D721Med (cell line): Measurements from ENCODE around the gene PGM1.
A peak's percentile ranks its signal among the peaks of the same experiment; 100 is the strongest.

Source experiments
- DNase-seq: peaks from one replicate; pipeline ENCODE4 v3.0.0; 2011; ENCODE audit warnings: low spot score; ENCODE audit not compliant: insufficient read length
- FAIRE-seq: peaks from 2 replicates; lab custom pipeline; 2011; peaks lifted over from hg19 to GRCh38; lab: Jason Lieb, UNC
- TF ChIP-seq, protein P1 (sequence below): IDR thresholded peaks from 2 replicates; pipeline ENCODE4 v1.5.1; 2012; ENCODE audit warnings: mild to moderate bottlenecking, control low read depth; ENCODE audit not compliant: insufficient read depth; ENCODE audit errors: missing control alignments

Gene PGM1

DNA sequence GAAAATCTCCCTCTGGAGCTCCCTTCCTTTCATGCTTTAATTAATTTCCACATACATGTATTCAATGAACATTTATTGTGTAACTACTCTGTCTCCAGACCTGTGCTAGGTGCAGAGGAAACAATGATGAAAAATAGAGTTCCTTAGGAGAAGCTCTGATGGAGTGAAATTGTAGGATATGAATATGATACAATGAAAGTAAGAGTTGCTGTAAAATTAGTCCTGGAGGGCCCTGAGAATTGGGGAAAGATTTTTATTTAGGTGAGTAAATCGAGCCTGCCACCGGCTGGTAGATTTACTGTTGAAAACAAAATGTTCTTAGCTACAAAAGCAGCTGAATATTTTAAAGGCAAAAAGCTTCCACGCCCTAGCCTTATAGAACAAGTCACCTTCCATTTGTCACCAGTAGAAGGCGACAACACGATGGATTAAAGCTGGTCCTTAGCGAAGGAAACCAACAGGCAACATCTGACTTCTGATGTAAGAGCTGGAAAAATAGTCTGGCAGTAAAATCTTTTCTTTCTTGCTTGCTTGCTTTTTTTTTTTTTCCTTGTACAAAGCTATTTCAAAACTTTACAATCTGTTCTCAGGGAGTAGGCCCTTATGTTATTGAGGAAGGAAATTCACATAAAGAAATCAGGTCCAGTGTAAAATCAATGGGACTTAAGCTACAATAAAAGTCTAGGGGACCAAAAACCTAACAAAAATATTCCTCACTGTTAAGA lies 98.7 kb downstream of the PGM1 start:
- DNase-seq (peak; percentile 53), FAIRE-seq (peak; percentile 88)
- TF ChIP-seq, protein P1, sequence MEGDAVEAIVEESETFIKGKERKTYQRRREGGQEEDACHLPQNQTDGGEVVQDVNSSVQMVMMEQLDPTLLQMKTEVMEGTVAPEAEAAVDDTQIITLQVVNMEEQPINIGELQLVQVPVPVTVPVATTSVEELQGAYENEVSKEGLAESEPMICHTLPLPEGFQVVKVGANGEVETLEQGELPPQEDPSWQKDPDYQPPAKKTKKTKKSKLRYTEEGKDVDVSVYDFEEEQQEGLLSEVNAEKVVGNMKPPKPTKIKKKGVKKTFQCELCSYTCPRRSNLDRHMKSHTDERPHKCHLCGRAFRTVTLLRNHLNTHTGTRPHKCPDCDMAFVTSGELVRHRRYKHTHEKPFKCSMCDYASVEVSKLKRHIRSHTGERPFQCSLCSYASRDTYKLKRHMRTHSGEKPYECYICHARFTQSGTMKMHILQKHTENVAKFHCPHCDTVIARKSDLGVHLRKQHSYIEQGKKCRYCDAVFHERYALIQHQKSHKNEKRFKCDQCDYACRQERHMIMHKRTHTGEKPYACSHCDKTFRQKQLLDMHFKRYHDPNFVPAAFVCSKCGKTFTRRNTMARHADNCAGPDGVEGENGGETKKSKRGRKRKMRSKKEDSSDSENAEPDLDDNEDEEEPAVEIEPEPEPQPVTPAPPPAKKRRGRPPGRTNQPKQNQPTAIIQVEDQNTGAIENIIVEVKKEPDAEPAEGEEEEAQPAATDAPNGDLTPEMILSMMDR = peak; percentile 96

DNA sequence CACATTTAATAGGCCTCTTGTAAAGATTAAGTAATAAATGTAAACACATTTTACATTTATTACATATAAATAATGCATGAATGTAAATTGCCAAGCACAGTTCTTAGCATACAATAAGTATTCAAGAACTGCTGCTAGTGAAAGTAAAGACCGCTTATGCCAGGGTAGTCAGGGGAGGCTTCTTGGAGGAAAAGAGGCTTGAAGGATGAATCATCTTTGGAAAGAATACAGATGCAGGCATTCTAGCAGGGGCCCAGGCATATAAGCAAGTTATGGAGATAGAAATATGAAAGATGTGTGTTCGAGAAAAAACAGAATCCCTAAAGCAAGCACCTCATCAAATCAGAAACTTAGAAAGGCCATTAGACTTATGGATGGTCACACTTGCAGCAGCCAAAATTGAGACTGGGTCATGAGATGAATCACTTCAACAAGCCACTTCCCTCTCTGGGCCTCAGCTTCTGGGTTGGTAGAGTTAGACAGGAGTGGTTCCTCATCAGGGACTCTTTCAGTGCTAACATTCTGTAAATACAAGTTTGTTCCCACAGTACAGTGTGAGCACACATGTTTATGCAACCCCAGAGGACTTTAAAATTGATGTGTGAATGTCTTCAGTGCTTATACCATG lies 100.8 kb downstream of the PGM1 start:
- no peak for DNase-seq
- no peak for FAIRE-seq
- TF ChIP-seq, protein P1 = no peak

DNA sequence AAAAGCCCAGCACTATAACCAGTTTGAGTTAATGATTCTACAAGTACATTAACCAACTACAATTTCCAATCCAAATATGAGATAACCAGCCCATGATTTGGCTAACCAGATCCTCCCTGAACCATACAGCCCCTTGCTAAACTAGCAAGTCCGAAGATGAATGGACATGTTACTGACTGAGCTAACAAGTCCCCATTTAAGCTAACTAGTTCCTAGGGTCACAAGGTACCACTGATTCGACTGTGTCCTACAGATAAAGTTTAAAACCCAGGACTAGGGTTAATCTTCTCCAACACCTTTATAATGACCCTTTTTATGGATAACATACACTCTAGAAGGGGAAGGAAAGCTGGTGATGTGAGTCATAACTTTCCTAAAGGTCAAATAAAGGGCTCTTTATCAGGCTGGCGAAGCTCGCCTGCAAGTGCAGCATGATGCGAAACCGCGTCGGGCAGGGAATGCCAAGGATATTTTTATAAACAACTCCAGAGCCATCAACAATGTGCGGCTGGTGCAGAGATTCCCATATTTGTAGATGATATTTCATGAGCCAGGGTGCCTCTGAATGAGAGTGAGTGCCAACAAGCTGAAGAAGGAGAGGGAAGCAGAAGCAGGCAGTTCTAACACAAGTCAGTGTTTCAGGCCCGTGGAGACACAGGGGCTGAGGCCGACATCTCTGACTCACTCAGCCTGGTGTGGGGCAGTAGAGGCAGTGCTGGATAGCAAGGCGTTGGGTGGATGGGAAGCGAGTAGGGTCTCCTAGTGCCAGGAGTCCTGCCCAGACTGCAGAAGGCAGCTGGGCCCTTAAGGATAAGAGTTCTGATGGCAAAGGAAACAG lies 105.0 kb downstream of the PGM1 start:
- TF ChIP-seq, protein P1 = no peak
- DNase-seq (no peak), FAIRE-seq (no peak)

DNA sequence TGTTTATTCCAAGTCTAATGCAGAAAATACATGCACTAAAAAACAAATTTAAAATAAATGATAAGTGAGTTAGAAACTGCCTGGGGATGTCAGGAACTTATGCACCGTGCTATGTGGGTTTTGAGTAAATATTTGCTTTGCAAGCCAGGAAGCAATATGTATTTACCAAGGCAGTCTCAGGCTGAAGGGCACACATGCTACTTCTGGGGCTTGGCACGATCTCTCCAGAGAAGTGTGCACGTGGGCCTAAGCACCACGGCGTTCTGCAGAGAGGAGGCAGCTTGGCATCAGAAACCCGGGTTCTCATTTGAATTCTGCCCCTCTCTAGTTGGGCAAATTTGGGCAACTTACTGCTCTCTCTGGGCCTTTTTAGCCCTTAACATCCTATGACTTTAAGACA lies 108.0 kb downstream of the PGM1 start:
- DNase-seq (no peak), FAIRE-seq (no peak)
- TF ChIP-seq, protein P1 = no peak

DNA sequence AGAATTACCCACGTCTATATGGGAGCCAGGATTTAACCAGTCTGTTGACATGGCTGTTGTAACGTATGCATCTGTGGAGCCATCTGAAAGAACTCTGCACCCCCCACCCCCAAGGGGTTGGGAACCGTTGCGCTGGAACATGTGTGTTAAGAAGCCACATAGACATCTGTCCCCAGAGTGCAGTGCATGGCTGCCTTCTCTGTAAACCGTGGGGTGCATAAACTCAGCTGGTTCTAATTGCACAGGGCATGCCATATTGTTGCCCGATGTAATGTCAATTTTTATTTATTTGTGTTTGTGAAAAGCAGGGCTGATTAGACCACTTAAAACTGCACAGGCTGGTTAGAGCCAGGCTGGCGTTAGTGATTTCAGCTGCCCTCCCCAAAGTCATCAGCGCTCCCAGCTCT lies 110.5 kb downstream of the PGM1 start:
- DNase-seq (no peak), FAIRE-seq (no peak)
- TF ChIP-seq, protein P1 = no peak

DNA sequence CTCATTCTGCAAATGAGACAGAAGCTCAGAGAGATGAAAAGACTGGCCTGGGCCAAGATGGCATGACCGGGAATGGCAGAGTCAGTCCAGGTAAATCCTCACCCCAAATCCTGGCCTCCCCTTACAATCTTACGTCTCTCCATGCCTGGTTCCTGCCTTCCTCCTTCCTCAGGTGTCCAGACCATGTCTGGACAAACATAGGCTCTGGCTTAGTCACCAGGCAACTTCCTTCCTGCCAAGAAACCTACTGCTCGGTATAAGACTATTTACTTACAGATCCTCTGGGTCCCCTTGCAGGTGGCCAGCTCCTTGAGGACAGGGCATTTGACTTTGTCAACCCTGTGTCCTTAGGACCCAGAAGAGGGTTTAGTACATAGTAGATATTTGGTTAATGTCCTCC lies 111.2 kb downstream of the PGM1 start:
- DNase-seq (no peak), FAIRE-seq (no peak)
- TF ChIP-seq, protein P1 = no peak
